Upper lobe of left lung (tissue), 4 donors: ENCODE data around the gene MACROD2.

ENCODE experiments used
- EP300 ChIP-seq, 4 donors: sonication (generic); formaldehyde crosslinking; IDR thresholded peaks; one replicate each; pipeline ENCODE4 v1.5.1; 2017; ENCODE audit warnings: antibody characterized with exemption in 4 of 4, control low read depth in 2 of 4
- TF ChIP-seq, protein P1 (sequence below), 6 experiments: fragments of 450-650 bp in 4 of 6; fragments of 200-600 bp in 2 of 6; sonication (generic) in 2 of 6; IDR thresholded peaks; one replicate each; pipeline ENCODE4 v1.5.1; 2016 to 2019; ENCODE audit warnings: antibody characterized with exemption in 6 of 6

DNA sequence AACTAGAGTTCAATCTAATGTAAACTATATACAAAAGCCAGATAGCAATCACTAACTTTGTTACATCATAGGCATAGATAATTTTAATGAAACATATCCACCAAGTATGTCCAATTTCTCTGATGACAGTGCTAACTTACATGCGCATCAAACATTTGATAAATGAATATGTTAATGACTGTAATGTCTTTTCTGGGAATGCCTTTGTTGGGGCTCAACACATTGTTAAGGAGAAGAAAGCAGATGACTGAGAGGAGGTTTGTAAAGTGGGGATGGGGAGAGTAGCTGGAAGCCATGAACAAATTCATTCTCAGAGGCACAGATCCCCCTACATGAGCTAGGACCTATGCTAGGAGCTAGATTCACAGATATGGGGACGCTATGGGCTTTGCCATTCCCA, 1627.9 kb downstream of the MACROD2 start:
- TF ChIP-seq, protein P1, sequence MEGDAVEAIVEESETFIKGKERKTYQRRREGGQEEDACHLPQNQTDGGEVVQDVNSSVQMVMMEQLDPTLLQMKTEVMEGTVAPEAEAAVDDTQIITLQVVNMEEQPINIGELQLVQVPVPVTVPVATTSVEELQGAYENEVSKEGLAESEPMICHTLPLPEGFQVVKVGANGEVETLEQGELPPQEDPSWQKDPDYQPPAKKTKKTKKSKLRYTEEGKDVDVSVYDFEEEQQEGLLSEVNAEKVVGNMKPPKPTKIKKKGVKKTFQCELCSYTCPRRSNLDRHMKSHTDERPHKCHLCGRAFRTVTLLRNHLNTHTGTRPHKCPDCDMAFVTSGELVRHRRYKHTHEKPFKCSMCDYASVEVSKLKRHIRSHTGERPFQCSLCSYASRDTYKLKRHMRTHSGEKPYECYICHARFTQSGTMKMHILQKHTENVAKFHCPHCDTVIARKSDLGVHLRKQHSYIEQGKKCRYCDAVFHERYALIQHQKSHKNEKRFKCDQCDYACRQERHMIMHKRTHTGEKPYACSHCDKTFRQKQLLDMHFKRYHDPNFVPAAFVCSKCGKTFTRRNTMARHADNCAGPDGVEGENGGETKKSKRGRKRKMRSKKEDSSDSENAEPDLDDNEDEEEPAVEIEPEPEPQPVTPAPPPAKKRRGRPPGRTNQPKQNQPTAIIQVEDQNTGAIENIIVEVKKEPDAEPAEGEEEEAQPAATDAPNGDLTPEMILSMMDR (IDR thresholded peaks at IDR 0.05): no peak
- no peak for TF ChIP-seq EP300 (IDR thresholded peaks at IDR 0.05)
